ENCODE data around the gene CLDN22.

The CLDN22 gene

GRCh38 chr4:183268556-183268955, 51.5 kb downstream of the CLDN22 start:
- H3K9me3 ChIP-seq (ENCODE audit: control insufficient read depth, insufficient read depth, low read depth, low read length): no peaks in the 10 kb centered on the region
- ChIA-PET POLR2A (no interaction called here), CTCF (interaction anchor here (1.1 kb wide), 1 partner anchor 332 kb away, joined by 5 read pairs; no protein-coding TSS in a partner anchor)
- no peaks in the 10 kb centered on the region for H3K4me1 ChIP-seq (ENCODE audit: control insufficient read depth, insufficient read depth, low read length)
- TF ChIP-seq ZNF548 (tag by site-specific recombination; IDR thresholded peaks at IDR 0.05) (no peak), ZNF530 (tag by site-specific recombination; IDR thresholded peaks at IDR 0.05; ENCODE audit: low read depth) (no peak), ZBTB21 (tag by site-specific recombination; IDR thresholded peaks at IDR 0.05) (no peak), SP3 (tag by site-specific recombination; IDR thresholded peaks at IDR 0.05) (no peak), PRDM2 (tag by site-specific recombination; IDR thresholded peaks at IDR 0.05; ENCODE audit: borderline replicate concordance) (no peak), ELK4 (IDR thresholded peaks at IDR 0.05; ENCODE audit: borderline replicate concordance, low read depth, low read length) (no peak), ZBTB44 (tag by site-specific recombination; IDR thresholded peaks at IDR 0.05) (no peak), ZNF114 (tag by site-specific recombination; IDR thresholded peaks at IDR 0.05) (no peak), TSHZ1 (tag by site-specific recombination; IDR thresholded peaks at IDR 0.05; ENCODE audit: borderline replicate concordance) (no peak)
- H3K36me3 ChIP-seq (ENCODE audit: control insufficient read depth in 2 of 2, insufficient read depth in 1 of 2, low read length in 2 of 2): peaks cover 0 to 52% of the 10 kb centered on the region in 2 experiments; a peak in 2 of 3 replicates
- H3K27ac ChIP-seq (ENCODE audit: extremely low read depth, low read depth, low read length): no peak overlapping the region
- no peak overlapping the region for H3K4me3 ChIP-seq (ENCODE audit: low read depth, low read length)
